ENCODE data around the gene SLC25A24.

DNA sequence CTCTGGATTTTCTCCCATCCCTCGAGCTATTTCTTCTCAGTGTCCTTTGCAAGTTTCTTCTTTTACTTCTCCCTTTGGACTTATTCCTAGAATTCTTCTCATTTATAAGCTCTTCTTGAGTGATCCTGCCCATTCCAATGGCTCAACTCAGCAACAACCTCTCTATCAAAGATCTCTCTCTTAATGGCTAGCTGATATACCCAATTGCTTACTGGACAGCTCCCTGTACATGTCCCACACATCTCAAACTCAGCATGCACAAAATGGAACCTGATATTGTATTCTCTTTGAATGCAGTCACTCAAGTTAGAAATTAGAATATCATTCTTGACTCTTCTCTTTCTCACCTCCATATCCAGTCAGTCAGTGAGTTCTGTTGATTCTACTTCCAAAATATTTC, 48.6 kb downstream of the SLC25A24 start:
- TF ChIP-seq, protein P1, sequence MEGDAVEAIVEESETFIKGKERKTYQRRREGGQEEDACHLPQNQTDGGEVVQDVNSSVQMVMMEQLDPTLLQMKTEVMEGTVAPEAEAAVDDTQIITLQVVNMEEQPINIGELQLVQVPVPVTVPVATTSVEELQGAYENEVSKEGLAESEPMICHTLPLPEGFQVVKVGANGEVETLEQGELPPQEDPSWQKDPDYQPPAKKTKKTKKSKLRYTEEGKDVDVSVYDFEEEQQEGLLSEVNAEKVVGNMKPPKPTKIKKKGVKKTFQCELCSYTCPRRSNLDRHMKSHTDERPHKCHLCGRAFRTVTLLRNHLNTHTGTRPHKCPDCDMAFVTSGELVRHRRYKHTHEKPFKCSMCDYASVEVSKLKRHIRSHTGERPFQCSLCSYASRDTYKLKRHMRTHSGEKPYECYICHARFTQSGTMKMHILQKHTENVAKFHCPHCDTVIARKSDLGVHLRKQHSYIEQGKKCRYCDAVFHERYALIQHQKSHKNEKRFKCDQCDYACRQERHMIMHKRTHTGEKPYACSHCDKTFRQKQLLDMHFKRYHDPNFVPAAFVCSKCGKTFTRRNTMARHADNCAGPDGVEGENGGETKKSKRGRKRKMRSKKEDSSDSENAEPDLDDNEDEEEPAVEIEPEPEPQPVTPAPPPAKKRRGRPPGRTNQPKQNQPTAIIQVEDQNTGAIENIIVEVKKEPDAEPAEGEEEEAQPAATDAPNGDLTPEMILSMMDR (IDR thresholded peaks at IDR 0.05; ENCODE audit: low read depth, low read length, poor library complexity, severe bottlenecking), result no peak
- no peak for TF ChIP-seq EZH2phosphoT487 (IDR thresholded peaks at IDR 0.05; ENCODE audit: borderline replicate concordance, low read length)

Measured in DOHH2 (cell line).